GM21717 (cell line): ENCODE results near the gene GALR3.
"Not testable (repeated sequence)": the region's sequence is repeated elsewhere in the genome, so short reads cannot be mapped to it uniquely, and the experiment has no call there.

Experiments used
- ATAC-seq: cut with Tn5 transposase; IDR thresholded peaks from one replicate; pipeline ENCODE4 v1.9.1; 2021; ENCODE audit warnings: mild to moderate bottlenecking, moderate library complexity; ENCODE audit not compliant: unreplicated experiment

GALR3 gene

GRCh38 chr22:37823134-37823985, at the start of gene GALR3:
Gene GALR3 (plus strand): TSS chr22:37823382. CDS start chr22:37823407, 25 bp downstream.
- ATAC-seq: no peak

DNA sequence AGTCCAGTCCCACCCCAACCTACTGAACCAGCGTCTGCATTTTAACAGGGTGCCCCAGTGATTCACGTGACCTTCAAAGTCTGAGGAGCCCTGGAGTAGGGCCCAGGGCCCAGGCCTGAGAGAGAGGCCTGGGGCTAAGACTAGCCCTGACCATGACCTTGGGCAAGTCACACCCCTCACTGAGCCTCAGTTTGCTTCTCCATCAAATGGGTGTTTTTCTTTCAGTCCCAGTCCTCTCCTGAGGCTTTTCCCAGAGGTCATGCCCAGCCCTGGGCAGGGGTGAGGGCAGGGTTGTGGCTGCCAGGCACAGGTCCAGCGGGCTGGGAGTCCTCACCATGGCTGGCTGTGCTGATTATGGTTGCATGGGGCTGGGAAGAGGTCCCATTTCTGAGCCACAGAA, 48.5 kb upstream of the GALR3 start:
- no peak for ATAC-seq

- ATAC-seq: no peak
Observed at GRCh38 chr22:37775785-37776638, 47.2 kb upstream of the GALR3 start.

DNA sequence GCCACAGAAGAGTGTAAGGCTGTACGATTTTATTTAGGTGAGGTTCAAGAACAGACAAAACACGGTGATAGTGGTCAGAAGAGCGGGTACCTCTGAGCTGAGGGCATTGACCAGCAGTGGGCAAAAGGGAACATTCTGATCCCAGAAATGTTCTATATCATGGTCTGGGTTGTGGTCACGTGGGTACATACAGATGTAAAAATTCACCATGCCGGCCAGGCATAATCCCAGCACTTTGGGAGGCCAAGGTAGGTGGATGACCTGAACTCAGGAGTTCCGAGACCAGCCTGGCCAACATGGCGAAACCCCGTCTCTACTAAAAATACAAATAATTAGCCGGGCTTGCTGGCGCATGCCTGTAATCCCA, 46.6 kb upstream of the GALR3 start:
- ATAC-seq: no peak

DNA sequence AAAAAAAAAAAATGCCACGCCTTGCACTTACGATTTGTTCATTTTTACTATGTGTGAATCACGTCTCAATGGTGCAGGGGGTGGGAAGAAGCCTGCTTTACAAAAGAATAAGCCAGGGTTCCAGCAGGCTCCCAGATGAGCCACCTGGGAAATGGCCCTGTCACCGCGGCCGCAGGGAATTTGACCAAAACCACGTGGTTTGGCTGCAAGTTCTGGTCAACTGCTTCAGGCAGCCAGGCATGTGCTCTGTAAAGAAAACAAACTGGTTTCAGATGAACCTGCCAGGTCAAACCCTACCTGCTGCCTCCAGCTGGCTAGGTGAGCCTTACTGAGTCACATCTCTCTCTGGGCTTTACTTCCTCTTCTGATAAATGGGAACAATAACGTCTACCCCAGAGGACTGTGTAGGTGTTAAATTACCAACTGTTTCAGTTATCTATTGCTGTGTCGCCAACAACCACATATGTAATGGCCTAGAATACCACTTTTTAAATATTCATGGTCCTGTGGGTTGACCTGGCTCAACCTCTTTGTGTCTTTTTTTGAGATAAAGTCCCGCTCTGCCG, 46.0 kb upstream of the GALR3 start:
- peak; percentile 52 for ATAC-seq

DNA sequence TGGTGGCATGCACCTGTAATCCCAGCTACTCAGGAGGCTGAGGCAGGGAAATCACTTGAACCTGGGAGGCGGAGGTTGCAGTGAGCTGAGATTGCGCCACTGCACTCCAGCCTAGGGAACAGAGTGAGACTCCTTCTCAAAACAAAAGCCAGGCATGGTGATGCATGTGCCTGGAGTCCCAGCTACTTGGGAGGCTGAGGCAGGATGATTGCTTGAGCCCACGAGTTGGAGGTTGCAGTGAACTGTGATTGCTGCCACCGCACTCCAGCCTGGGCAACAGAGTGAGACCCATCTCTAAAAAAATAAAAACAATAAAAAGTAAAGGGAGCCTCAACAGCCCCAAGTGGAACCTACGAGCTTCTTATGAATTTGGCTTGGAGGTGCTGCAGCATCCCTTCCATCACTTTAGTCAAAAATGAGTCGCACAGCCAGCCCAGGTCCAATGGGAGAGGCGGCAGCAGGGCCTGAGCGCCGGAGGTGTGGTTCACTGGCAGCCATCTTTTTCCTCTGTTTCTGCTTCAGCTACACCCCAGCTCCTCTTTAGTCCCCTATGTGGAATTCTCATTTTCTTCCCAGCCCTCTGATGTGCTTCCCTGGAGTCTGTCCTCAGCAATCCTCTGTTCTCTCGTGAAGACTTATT, 44.7 kb upstream of the GALR3 start:
- ATAC-seq: no peak

GRCh38 chr22:37781434-37782059, 41.6 kb upstream of the GALR3 start:
- ATAC-seq: no peak

GRCh38 chr22:37782340-37783168, 40.6 kb upstream of the GALR3 start:
- no peak for ATAC-seq

DNA sequence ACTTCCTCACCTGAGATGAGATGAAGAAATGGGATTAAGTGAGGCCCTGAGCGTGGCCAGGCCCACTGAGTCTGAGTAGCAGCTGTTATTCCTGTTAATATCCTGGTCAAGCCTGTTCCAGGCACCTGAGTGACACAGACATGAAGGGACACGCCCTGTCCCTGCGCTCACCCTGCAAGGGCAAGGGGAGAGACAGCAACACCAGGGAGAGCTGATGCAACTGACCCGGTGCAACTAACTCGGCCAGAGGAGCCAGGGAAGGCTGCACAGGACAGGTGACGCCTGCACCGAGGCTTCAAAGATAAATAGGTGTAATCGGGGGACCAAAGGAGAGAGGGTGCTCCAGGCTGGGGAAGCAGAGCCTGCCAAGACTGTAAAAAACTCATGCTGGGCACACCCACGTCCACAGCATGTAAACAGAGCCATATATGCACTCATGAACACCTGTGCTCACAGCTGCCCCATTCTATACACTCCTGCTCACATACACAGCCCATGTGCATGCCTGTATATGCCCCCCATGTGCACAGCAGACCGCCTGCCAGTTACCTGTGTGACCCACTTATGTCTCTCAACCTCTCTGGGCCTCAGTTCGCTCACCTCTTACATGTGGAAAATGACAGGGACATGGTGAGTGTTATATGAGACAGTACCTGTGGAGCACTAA, 38.2 kb upstream of the GALR3 start:
- ATAC-seq: no peak

DNA sequence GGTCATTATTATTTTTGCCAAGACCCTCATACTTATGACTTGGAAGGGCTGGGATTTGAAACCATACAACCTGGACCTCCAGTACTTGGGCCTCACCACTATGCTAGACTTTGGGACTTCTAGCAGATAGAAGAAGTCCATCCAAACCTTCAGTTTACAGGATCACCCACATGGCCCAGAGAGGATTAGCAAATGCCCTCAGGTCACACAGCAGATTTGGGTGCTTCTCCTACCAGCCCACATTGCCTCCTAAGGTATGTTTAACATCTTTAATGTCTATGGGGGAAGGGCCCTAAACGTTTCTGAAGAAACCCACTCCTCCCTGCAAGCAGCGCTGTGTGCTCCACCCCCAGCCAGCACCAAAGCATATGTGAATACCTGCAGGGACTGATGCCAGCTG, 32.9 kb upstream of the GALR3 start:
- no peak for ATAC-seq

- ATAC-seq: no peak
Observed at GRCh38 chr22:37792494-37792893, 30.7 kb upstream of the GALR3 start.

DNA sequence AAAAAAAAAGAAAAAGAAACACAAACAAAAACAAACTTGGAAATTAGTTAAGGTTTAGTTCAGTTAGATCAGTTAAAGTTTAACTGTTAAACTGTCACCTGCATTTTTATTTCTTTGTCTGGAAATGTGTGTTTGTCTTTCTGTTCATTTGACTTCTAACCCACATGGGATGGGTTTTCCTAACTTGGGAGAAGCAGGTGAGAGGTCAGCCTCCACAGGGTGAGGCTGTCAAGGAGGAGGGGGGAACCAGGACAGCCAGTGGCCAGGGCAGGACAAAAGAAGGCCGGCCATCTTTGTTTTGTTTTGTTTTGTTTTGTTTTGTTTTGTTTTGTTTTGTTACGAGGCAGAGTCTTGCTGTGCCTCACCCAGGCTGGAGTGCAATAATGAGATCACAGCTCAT, 28.8 kb upstream of the GALR3 start:
- no peak for ATAC-seq

DNA sequence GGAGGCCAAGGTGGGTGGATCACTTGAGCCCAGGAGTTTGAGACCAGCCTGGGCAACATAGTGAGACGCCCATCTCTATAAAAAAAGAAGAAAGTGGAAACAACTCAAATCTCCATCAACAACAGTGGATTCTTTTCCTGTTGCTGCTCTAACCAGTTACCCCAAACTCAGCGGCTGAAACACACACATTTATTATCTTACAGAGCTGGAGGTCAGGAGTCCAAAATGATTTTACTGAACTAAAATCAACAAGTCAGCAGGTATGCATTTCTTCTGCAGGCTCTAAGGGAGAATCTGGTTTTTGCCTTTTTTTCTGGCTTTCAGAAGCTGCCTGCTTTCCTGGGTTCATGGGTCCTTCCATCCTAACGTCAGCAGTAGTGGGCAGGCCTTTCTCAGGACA, 27.1 kb upstream of the GALR3 start:
- no peak for ATAC-seq

DNA sequence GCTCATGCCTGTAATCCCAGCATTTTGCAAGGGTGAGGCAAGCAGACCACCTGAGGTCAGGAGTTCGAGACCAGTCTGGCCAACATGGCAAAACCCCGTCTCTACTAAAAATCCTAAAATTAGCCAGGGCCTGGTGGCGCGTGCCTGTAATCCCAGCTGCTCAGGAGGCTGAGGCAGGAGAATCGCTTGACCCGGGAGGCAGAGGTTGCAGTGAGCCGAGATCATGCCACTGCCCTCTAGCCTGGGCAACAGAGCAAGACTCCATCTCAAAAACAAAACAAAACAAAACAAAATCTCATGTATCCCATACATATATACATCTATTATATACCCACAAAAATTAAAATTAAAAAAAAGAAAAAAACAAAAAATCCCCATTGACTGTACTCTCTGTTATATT, 25.9 kb upstream of the GALR3 start:
- ATAC-seq: not testable (repeated sequence)

DNA sequence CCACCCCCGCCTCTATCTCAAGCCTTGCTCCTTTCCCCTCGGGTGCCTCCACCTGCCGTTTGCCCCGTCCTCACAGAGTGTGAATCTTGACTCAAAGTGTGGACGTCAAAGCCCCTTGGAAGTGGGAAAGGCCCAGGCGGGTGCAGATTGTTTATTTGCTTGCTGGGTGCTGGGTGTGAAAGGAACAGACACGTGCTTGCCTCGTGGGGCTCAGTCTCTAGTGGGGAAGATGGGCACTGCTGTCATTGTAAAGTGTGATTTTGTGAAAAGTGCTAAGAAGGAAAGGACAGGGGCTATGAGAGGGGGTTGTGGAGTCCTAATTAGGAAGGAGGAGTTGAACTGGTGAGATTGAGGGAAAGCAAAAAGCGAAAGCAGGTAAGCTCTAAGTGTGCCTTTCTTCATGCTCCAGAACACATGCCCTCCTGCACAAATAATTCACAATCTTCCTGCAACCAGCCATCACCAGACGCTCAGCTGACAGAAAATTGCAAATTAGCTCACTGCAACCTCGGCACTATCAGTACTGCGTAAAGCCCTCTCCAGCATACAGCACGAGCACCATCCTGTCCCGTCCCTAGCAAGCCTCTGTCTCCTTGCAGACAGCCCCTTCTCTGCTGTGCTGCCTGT, 25.2 kb upstream of the GALR3 start:
- no peak for ATAC-seq

GRCh38 chr22:37799979-37800378, 23.2 kb upstream of the GALR3 start:
- ATAC-seq: not testable (repeated sequence)

GRCh38 chr22:37801946-37802309, 21.3 kb upstream of the GALR3 start:
- ATAC-seq: no peak

GRCh38 chr22:37802310-37803194, 20.6 kb upstream of the GALR3 start:
- no peak for ATAC-seq
